Esophagus muscularis mucosa (tissue), 4 donors: ENCODE results near the gene B4GALNT1. TPM values are rescaled to one million over a fixed set of nuclear protein-coding genes. Genes with fewer than 3 reads are reported as not detected.

Experiments
- DNase-seq: peaks from one replicate; pipeline ENCODE4 v3.0.0-alpha.2; 2017; ENCODE audit errors: extremely low spot score
- H3K27ac ChIP-seq, 4 donors: fragments of 200-600 bp; sonication (generic); replicated peaks in 1 of 4; 1 replicate in 3 of 4; 2 replicates in 1 of 4; pipeline ENCODE4 v1.5.1; 2016 to 2019; ENCODE audit warnings: mild to moderate bottlenecking in 1 of 4
- H3K27me3 ChIP-seq, 4 donors: fragments of 200-600 bp; sonication (generic); one replicate each; pipeline versions ENCODE4 v1.5.1 to v1.6.0; 2016 to 2019
- H3K36me3 ChIP-seq, 4 donors: fragments of 200-600 bp; sonication (generic); one replicate each; pipeline ENCODE4 v1.5.1; 2016 to 2019
- H3K4me1 ChIP-seq, 4 donors: fragments of 200-600 bp; sonication (generic); one replicate each; pipeline ENCODE4 v1.5.1; 2016 to 2019
- H3K4me3 ChIP-seq, 4 donors: fragments of 200-600 bp; sonication (generic); 1 replicate in 2 of 4; 2 replicates in 2 of 4; pipeline ENCODE4 v1.5.1; 2016 to 2019; ENCODE audit warnings: mild to moderate bottlenecking in 4 of 4, moderate library complexity in 1 of 4
- H3K9me3 ChIP-seq, 4 donors: fragments of 200-600 bp; sonication (generic); 1 replicate in 3 of 4; 2 replicates in 1 of 4; pipeline ENCODE4 v1.5.1; 2016 to 2019
- CTCF ChIP-seq, 3 experiments: fragments of 200-600 bp in 2 of 3; fragments of 450-650 bp in 1 of 3; sonication (generic) in 2 of 3; IDR thresholded peaks; one replicate each; pipeline ENCODE4 v1.5.1; 2017 to 2019; ENCODE audit warnings: antibody characterized with exemption in 3 of 3, mild to moderate bottlenecking in 2 of 3, moderate library complexity in 1 of 3
- EP300 ChIP-seq: sonication (generic); formaldehyde crosslinking; IDR thresholded peaks from one replicate; pipeline ENCODE4 v1.6.1; 2017; ENCODE audit warnings: antibody characterized with exemption
- POLR2A ChIP-seq: fragments of 450-650 bp; IDR thresholded peaks from one replicate; pipeline ENCODE4 v1.6.1; 2017; ENCODE audit warnings: antibody characterized with exemption, moderate library complexity, mild to moderate bottlenecking, low read depth
- POLR2AphosphoS5 ChIP-seq, 2 donors: sonication (generic); formaldehyde crosslinking; IDR thresholded peaks; one replicate each; pipeline ENCODE4 v1.6.1; 2017; ENCODE audit warnings: antibody characterized with exemption in 2 of 2
- WGBS: methylation state at CpG from one replicate; pipeline ENCODE4 v1.1.5; 2018; 5-methylcytosine and 5-hydroxymethylcytosine counted together
- intact Hi-C: fragments of 100-400 bp; cut with DNase I; formaldehyde crosslinking; loops from one replicate; pipeline ENCODE4 v1.15.1; 2023
- total RNA-seq, 4 donors: library from RNA; depleted of rRNA; stranded (reverse); fragments of >200 nt; gene quantifications; one replicate each; pipeline versions ENCODE4 v1.1.0 to v1.2.1, GENCODE V29; 2016

Gene B4GALNT1
- total RNA-seq, 4 donors from 2014 or later: 2.8 to 10.9 (median 7.3) TPM

DNA sequence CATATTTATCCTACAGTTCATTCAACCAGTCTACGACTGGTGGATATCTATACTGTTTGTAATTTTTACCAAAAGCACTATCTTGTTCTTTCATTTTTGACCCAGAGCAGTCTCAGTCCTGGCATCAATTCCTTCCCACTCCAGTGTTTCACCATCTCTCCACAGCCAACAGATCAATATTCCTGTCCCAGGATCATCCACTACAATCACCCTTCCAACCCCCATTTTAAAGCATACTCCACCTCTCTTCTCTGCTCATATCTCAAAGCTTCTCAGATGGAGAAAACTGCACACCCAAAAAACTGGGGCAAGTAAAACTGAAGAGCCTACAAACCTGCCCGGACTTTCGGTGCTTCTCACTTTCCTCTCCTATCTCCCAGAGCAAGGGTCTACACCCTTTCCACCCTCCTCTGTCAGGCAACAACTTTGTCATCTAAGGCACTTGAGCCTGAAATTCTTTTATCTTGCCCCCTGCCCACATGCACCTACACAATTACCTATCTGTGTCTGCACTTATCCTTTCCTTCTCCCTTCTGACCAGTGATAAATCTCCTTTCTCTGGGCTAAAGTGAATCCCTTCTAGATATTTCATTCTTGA lies 46.1 kb downstream of the B4GALNT1 start:
- Histone ChIP-seq H3K27me3 (peaks cover 0 to 6% (median 0%) of the 10 kb centered on the region in 4 donors), H3K9me3 (no peaks in the 10 kb centered on the region), H3K27ac (no peak overlapping the region), H3K36me3 (peaks cover 0 to 2% (median under 1%) of the 10 kb centered on the region in 4 donors), H3K4me1 (peaks cover 7 to 21% (median 15%) of the 10 kb centered on the region in 4 donors), H3K4me3 (no peak overlapping the region)
- intact Hi-C loops: no loop called here
- no peak for DNase-seq
- TF ChIP-seq POLR2AphosphoS5 (IDR thresholded peaks at IDR 0.05): no peak
- WGBS: 88% methylated on average over 3 of the region's 3 CpGs

GRCh38 chr12:57586128-57586527 lies 46.9 kb downstream of the B4GALNT1 start:
- intact Hi-C loops: no loop called here
- Histone ChIP-seq H3K4me1 (peaks cover 7 to 17% (median 10%) of the 10 kb centered on the region in 4 donors), H3K27ac (no peak overlapping the region), H3K36me3 (peaks cover 0 to 10% (median 4%) of the 10 kb centered on the region in 4 donors), H3K9me3 (no peaks in the 10 kb centered on the region), H3K27me3 (peaks cover 0 to 6% (median 0%) of the 10 kb centered on the region in 4 donors), H3K4me3 (no peak overlapping the region)
- TF ChIP-seq CTCF (IDR thresholded peaks at IDR 0.05): no peak
- WGBS: 90% methylated on average over 3 of the region's 3 CpGs
- DNase-seq: no peak

DNA sequence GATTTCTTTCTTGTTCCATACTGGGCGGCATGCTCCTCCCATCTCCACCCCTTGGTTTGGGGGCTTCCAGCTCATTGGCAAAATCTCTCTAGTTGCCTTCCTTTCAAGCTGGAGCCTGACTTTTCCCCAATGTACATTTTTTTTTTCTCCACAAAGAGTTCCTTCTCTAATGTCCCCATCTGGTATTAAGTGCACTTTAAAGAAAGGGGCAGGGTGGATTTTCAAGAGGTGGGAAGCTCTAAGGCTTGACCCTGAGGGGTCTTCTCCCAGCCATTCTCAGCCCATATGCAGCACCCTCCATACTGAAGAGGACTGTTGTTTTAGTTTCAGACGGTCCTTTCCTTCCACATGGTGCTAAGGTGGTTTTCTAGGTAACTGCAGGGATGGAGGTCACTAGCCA lies 47.8 kb downstream of the B4GALNT1 start:
- intact Hi-C loops: no loop called here
- no peak overlapping the region for H3K27ac ChIP-seq
- no peaks in the 10 kb centered on the region for H3K9me3 ChIP-seq
- 96% methylated on average over 2 of the region's 2 CpGs for WGBS
- H3K27me3 ChIP-seq: peaks cover 0 to 6% (median 0%) of the 10 kb centered on the region in 4 donors
- peaks cover 0 to 9% (median 3%) of the 10 kb centered on the region in 4 donors for H3K4me1 ChIP-seq
- peaks cover 0 to 10% (median 4%) of the 10 kb centered on the region in 4 donors for H3K36me3 ChIP-seq
- no peak overlapping the region for H3K4me3 ChIP-seq
- DNase-seq: no peak
- TF ChIP-seq POLR2AphosphoS5 (IDR thresholded peaks at IDR 0.05) (no peak), POLR2A (no peak), EP300 (no peak), CTCF (IDR thresholded peaks at IDR 0.05) (no peak)

DNA sequence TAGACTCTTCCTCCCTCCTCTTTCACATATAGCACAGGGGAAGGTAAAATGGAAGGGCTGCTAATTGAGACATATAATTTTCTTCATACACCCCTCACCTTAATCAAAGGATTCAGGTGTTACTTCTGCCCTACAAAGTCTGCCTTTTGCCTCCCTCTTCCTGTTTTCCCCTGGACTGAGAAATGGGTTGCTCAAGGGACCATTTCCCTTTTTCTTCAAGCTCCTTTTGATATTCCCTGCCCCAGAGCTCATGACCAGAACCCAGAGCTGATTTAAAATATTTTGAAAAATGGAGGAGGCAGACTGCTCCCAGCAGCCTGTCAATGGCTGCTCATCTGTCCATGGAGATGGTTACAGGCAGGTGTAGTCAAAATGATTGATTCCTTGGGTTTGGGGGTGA lies 48.3 kb downstream of the B4GALNT1 start:
- Histone ChIP-seq H3K36me3 (peaks cover 0 to 10% (median 4%) of the 10 kb centered on the region in 4 donors), H3K9me3 (no peaks in the 10 kb centered on the region), H3K27ac (no peak overlapping the region), H3K27me3 (peaks cover 0 to 6% (median 0%) of the 10 kb centered on the region in 4 donors), H3K4me1 (peaks cover 0 to 7% (median 2%) of the 10 kb centered on the region in 4 donors), H3K4me3 (no peak overlapping the region)
- TF ChIP-seq CTCF (IDR thresholded peaks at IDR 0.05) (no peak), EP300 (no peak), POLR2A (no peak), POLR2AphosphoS5 (IDR thresholded peaks at IDR 0.05) (no peak)
- no peak for DNase-seq
- intact Hi-C loops: loop anchor here (5.0 kb wide), 1 partner anchor 108 kb away; the partner anchor contains the start of gene OS9

DNA sequence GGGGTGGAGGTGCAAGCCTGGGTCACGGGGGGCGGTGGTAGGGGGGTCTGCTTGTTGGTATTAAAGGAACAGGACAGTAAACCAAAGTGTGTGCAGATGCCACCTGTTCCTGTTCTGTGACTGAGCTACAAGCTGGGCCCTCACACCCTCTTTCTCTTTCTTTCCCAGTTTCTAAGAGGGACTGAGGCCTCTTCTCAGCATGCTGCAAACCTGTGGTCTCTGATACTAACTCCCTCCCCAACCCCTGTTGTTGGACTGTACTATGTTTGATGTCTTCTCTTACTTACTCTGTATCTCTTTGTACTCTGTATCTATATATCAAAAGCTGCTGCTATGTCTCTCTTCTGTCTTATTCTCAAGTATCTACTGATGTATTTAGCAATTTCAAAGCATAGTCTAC lies 49.0 kb downstream of the B4GALNT1 start:
- no peak for TF ChIP-seq POLR2A
- TF ChIP-seq CTCF (IDR thresholded peaks at IDR 0.05): no peak
- no peak for TF ChIP-seq POLR2AphosphoS5 (IDR thresholded peaks at IDR 0.05)
- TF ChIP-seq EP300: no peak
- DNase-seq: no peak

More for the DNA sequence above, 49.0 kb downstream of the B4GALNT1 start:
- intact Hi-C loops: loop anchor here (5.0 kb wide), 1 partner anchor 108 kb away; the partner anchor contains the start of gene OS9
- H3K27ac ChIP-seq: no peak overlapping the region
- no peak overlapping the region for H3K4me3 ChIP-seq
- WGBS: 100% methylated on average over 2 of the region's 2 CpGs
- H3K9me3 ChIP-seq: no peaks in the 10 kb centered on the region
- peaks cover 0 to 11% (median 4%) of the 10 kb centered on the region in 4 donors for H3K36me3 ChIP-seq
- H3K27me3 ChIP-seq: peaks cover 0 to 6% (median 0%) of the 10 kb centered on the region in 4 donors
- H3K4me1 ChIP-seq: peaks cover 0 to 7% (median 2%) of the 10 kb centered on the region in 4 donors
